ENCODE results near the gene CDH22.
A peak's percentile ranks its signal among the peaks of the same experiment; 100 is the strongest.

Gene CDH22

DNA sequence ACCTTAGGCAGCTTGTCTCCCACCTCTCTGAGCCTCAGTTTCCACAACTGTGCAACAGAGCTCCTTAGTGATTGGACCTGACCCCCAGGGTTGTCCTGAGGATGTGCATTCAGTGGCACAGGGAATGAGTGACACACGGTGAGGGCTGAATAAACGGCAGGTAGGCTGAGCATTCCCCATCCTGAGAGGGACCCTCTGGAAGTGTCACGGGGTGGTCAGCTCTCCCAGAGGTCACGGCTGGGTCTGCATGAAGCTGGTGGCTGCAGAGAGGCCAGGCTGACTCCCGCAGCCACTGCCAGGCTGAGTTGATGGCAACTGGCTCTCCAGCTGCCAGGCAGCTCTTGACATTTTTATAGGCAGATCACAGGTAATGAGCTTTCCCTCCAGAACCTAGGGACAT lies 147.6 kb downstream of the CDH22 start:
- DNase-seq, result no peak

DNA sequence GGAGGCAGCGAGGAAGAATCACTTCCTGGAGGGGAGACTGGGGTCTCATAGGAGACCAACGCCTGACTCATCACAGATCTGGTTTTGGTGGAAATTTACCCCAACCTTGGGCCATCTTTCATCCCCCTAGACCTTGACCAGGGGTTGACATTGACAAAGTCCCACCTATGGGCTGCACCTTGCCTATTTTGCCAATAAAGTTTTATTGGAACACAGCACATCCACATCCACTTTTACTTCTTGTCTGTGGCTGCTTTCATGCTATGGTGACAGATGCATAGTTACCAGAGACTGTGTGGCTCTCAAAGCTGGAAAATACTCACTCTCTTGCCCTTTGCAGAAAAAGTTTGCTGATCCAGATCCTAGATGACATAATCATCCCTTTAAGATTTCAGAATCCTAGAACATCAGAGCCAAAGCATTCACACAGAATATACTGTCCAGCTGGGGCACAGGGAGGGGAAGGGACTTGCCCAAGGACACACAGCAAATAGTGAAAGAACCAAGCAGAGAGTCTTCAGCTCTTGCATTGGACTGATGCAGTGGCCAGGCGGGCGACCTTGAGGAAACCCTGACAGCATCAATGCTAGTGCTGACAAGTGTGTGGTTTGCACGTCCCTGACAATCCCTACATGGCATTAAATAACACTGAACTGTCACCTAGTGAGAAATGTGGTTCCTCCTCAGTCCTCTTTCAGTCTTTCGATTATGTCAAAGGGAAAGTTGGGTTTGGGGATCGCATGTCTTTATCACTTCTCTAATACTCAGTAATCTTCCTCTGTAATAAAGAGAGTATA lies 149.0 kb downstream of the CDH22 start:
- no peak for DNase-seq

DNA sequence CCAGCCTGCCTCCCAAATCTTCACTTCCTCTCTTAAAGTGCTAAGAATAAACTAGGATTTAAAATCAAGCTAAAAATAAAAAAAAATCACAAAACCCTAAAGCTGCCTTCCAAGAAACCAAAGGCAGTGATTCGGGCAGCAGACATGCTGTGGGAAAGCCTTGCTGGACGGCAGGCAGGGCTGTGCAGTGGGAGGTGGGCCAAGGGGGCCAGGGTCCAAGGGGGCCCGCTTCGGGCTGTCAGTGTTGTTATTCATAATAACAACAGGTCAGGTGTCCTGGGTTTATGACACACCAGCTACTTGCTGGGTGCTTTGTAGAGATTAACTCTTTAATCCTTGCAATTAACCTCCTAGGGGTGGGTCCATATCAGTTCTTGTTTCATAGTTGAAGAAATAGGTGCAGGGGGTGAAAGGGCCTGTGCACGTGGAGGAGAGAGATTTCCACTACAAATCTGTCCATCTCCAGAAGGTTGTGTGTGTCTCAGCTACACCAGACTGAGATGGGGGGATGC lies 149.8 kb downstream of the CDH22 start:
- DNase-seq, result no peak

DNA sequence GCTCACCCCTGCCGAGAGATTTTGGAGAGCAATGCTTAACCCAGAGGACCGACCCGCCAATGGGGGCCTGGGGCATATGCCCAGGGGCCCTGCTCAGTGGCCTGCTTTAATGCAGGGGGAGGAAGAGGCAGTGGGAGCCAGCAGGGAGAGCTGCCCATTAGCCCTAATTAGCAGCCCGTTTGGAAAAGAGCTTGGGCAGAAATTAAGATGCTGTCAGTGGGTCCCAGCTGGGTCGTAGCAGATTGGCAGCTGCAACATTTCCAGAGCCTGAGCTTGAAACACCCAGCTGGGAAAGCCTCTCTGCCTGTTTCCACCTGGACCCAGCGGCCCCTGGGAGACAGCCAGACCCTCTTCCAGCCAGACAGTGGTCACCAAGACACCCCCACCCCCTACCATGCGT lies 150.7 kb downstream of the CDH22 start:
- no peak for DNase-seq

DNA sequence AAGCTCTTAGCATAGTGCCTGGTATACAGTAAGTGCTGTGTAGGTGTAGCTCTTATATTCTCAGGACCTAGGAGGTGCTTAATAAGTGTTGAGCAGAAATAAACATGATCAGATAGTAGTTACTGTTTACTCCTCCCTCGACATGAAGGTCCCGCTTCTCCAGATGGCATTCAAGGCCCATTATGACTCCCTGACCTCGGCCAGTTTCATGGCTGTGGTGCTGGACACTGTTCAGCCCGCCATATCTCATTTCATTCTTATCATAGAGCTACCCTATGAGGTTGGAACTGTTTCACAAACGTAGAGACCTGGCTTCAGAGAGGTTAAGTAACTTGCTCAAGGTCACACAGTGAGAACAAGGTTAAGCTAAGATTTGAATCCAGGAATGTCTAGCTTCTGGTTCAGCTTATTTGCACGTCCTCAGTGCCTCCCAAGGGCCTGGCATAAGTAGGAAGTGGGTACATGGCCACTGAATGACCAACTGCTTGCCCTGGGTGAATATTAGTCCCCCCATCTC lies 151.2 kb downstream of the CDH22 start:
- no peak for DNase-seq

DNA sequence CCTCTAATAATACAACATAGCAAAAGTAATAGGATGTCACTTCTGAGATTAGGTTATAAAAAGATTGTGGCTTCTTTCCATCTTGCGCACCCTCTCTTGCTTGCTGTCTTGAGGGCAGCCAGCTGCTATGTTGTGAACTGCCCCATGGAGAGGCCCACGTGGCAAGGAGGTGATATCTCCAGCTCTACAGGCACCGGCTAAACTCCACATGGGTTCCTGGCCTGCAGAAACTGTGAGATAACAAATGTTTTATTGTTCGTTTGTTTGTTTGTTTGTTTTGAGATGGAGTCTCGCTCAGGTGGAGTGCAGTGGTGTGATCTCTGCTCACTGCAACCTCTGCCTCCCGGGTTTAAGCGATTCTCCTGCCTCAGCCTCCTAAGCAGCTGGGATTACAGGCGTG lies 152.2 kb downstream of the CDH22 start:
- DNase-seq, result no peak

DNA sequence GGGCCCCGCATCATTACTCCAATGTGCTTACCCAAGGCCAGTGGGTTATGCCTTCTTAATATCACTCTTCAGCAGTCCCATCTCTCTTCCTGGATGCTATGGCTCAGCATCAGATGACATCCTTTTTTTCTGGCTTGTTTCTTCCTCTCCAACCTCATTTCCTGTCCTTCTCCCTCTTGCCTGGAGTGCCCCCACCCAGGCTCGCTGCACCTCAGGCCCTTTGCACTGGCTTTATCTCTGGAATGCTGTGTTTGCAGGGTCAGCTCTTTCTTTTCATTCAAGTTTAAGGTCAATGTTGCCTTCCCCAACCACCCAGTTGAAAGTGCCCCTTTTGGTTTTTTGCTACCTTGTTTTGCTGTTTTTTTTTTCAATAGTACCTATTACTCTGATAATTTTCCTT lies 153.5 kb downstream of the CDH22 start:
- DNase-seq, result no peak

DNA sequence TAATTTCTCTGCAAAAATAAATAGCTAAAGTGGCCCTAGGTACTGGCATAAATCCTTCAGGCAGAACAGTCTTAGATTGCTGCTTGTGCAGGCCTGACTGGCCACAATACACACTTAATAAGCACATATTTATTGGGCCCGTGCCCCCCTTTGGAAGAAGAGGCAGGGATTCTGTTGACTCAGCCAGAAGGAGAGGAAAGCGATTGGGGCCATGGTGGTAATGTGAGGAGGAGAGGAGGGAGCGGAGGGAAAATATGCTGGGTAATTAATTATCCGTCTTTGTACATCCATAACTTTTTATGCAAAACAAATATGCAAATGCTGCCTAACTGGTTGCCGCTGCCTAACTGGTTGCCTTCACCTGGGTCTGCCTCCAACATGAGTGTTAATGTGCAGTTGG lies 154.0 kb downstream of the CDH22 start:
- no peak for DNase-seq

DNA sequence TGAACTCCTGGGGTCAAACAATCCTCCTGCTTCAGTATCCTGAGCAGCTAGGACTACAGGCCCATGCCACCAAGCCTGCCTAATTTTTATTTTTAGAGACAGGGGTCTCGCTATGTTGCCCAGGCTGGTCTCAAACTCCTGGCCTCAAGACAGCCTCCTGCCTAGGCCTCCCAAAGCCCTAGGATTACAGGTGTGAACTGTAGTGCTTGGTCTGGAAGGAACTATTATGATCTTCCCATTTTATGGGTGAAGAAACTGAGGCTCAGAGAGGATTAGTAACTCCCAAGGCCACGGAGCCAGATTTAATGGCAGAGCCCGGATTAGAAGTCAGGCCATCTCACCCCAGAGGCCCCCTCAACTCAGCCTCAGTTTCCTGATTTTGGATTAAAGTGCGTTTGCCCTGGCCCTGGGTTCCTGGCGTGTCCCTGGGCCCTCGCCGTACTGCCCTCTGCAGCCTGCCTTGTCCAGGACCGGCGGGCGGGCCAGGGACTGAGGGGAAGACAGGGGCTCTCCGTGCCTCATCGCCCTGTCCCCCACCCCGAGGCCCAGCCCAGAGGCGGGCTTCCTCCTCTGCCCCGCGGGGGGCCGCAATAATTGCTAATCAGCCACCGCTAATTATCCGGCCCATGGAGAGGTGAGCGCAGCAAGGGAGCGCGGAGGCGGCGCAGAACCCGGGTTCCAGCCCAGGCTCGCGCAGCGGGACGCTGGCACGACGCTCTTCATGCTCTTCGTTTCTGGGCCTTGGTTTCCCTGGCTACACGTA lies 155.3 kb downstream of the CDH22 start:
- no peak for DNase-seq

DNA sequence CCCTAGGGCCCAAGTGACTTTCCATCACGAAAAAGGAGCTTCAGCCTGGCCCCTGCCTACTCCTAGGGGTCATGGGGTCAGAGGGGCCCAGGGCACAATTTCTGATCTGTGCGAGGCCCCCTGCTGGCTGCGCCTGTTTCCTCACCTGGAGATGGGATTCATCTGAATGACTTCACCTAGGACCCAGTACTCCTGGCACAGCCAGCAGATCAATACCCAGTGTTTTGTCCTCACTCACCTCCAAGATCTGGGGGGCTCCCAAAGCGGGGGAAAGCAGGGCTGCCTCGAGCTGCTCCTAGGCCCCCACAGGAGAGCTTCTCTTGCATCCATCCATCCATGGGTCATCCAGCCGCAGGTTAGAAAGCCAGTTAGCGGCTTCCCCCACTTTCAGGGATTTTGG lies 156.4 kb downstream of the CDH22 start:
- peak; percentile 22 for DNase-seq

DNA sequence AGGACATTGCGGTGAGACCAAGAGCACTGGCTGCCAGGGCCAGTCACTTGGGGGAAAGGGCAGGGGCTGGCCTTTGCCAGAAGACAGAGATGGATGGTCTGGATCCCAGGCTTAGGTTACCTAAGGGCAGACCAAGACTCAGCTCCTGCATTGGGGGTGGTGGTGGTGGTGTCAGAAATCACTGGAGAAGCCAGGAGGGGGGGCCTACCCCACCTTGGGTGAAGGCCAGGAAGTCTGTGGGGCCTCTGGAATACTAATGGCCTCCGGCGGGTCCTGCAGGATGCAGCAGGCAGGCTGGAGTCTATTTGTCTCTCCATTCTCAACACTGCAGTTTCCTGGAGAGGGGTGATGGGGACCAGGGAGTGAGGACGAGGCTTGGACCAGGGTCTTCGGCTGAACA lies 157.4 kb downstream of the CDH22 start:
- DNase-seq, result no peak

DNA sequence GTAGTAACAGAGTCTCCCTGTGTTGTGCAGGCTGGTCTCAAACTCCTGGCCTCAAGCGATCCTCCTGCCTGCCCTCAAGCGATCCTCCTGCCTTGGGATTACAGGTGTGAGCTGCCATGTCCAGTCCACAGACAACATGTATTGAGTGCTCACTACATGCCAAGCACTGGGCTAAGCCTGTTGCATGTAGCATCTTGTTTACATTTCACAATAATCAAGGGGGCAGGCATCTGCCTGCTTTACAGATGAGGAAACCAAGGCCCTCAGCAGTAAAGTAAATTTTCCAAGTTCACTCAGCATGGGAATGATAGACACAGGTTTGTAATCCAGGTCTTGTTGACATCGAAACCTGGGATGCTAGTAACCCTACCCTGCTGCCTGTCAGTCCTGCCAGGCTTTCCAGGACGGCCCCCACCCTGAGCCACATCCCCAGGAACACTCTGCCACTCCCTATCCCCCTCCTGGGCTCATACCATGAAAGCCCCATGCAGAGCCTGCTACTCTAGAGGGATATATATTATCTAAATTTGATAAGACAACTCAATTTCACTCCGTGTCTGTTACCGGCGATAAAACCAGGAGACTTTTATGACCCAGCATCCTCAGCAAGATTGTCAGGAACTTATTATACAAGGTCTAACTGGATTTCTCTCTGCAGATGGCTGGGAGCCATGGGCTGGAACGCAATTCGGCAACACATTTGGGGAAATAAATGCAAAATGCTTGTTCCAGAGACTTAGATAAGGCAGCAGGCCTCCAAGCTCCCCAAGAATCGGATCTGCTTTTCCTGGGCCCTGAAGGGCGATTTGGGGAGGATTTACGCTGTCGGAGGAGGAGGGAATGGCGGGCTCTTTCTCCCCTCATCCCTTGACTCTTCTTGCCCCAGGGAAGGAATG lies 159.7 kb downstream of the CDH22 start:
- no peak for DNase-seq

DNA sequence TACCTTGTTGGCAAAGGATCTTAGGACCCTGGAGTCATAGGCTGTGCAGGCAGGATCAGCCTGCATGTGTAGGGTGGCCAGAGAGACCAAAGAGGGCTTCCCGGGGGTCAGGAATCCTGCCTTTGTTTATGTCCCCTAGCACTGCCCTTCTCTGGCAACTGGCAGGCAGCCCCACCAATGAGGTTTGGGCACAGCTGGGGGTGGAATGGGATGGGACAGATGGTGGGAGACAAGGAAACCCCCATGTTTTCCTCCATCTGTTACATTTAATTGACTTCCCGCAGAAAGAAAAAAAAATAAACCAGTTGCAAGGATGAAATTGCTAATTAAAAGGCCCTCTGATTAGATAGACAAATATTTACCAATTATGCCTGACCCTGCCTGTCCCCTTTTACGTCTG lies 162.6 kb downstream of the CDH22 start:
- no peak for DNase-seq

DNA sequence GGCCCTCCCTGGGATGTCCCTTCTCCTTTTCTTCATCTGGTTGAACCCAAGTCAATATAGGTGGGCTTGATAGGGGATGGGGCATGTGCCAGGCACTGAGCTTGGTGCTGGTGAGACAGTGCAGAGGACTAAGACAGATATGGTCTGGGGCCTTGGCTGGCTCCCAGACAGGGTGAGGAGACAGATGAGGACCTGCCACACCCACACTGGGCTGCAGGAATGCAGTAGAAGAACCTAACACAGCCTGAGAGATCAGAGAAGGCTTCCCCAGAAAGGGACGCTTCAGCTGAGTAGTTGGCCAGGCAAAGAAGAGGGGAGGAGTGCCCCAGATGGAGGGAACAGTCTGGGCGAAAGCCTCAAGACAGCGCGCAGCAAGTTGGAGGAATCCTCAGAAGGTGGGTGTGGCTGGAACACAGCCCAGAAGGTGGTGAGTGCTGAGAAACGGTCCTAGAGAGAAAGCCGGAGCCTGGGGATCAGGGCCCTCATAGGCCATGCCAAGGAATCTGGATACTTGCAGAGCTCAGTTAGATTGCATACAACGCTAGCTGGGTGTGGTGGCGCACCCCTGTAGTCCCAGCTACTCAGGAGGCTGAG lies 163.8 kb downstream of the CDH22 start:
- DNase-seq, result peak; percentile 59

DNA sequence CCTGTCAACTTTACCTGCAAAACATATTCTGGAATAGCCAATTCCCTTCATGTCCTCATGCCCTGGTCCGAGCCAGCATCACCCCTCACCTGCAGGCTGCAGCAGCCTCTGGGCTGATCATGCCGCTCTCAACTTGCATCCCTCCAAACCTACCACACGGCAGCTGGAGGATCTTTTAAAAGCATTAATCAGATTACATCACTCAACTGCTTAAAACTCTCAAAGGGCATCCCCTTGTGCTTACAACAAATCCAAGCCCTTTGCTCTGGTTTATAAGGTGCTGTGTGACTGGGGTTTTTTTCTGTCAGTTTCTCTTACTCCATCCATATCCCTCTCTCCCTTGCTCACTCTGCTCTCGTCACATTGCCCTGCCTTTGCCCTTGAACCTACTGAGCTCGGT lies 166.2 kb downstream of the CDH22 start:
- no peak for DNase-seq

DNA sequence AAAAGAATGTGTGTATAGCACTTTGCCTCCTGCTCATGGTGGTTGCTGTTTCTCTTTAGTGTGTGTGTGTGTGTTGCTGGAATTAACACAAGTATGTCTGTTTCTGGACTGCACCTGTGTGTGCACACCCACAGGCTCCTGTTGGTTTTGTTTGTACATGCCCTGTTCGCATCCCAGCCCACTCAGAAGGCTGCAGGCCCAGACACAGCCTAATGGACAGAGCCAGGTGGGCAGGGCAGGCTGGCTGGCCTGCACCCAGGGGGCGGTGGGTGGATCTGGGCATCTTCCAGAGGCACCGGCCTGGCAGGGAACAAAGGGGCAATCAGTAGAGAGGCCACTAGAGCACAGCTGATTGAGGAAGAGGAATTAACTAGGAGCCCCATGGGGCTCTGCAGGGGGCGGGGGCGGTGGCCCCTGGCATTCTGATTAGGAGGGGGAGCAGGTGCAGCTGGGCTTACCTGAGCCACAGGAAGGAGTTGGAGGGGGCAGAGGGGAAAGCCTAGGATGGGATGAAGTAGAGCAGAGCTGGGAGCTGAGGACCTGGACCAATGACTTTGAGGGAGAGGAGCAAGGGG lies 168.3 kb downstream of the CDH22 start:
- DNase-seq, result no peak

DNA sequence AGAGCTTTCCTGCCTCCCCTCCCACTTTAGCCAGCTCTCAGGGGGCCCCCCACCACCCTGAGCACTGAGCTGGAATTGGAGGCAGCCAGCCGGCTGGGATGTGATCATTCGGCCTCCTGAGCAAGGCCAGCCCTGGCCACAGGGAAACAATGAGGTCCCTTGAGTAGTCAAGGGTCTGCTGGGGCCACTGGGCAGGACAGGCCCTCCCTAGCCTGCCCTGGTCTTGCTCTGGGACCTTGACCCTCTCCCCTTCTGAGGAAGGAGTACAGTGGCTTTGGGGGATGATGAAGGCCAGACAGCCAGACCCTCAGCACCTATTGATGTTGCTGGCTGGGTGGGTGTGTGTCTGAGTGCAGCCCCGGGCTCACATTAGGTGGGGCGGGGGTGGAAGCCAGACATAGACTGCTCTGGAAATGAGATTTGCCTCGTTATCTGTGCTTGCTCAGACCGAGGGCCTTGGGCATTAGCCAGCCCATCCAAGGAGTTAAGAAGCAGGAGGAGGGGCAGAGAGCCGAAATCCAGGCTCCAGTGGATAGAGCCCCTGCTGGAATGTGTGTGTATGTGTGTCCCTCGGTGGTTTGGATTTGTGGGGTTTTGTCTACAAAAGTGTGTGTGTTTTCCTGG lies 168.9 kb downstream of the CDH22 start:
- no peak for DNase-seq

DNA sequence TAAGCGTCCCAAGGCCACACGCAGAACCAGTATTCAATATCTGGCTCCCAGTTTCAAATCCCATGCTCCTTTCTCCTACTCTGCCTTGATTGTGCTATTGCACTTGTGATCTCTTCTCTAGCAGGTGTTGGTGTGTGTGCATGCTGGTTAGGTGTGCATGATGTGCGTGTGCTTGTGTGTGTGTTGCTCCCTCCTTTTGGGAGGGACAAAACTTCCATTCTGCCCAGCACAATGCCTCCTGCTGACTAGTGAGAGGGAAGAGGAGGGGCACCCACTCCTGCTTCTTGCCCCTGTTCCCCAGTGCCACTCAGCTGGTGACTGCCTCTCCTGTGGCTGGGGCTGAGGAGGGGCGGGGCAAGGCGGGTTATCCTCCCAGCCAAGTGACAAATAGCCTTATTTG lies 170.5 kb downstream of the CDH22 start:
- no peak for DNase-seq

DNA sequence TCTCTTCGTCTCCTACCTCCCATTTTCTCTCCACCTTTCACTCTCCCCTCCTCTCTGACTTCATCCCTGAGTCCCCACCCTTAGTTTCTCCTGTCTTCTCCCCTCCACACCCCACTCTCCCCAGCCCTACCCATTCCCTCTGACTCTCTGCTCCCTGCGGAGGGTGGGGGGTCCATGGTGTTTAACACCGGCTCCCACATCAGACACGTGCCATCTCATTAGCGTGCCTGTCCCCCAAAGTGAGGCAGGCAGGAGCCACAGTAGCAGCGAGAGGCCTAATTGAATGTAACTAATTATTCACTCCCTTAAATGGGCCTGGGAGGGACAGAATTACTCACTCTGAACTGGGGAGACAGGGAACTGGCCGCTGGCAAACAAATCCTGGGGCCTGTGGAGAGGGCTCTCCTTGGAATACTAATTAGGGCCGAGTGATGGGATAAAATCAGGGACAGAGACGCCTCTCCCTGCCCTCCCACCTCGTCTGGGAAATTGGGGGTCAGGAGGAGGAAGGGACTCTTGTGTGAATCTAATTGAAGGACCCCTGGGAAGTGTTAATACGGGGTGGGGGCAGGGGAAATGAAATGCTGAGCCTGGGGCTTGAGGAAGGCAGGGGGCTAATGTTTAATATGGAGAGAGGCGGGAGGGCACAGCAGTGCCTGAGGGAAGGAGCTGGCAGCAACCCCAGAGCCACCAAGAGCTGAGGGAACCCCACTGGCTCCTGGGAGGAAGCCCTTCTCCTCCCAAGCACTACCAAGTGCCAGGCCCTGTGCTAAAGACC lies 172.3 kb downstream of the CDH22 start:
- DNase-seq, result no peak

DNA sequence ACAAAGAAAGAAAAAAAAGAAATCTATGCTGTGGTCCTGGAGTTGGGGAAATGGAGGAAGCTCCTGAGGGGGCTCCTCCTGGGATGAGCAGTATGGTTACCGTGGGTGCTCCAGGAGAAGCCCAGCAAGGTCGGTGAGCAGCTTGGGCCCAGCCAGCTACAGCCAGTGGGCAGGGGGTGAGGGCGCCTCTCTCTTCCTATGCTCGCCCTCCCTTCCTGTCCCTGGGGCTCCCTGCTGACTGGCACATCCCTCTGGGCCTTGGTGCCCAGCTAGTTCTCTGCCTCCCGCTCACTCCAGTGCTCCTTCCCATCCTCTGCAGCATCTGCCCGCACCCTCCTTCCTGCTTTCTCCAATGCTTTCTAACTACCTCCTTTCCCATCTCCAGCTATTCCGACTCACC lies 173.6 kb downstream of the CDH22 start:
- no peak for DNase-seq

Measured in hematopoietic multipotent progenitor cell treated with erythropoietin and hydrocortisone succinate and interleukin-3 and kit ligand, for 6 days (in vitro differentiated cells).